Type B pancreatic cell (in vitro differentiated cells): ENCODE measurements around the gene TMEM163. TPM values are rescaled to one million over a fixed set of nuclear protein-coding genes. Genes with fewer than 3 reads are reported as not detected.

Experiments
- DNase-seq: peaks from one replicate; pipeline ENCODE4 v3.0.0; 2021; ENCODE audit warnings: mixed read lengths; ENCODE audit not compliant: unreplicated experiment; ENCODE audit errors: extremely low spot score
- H3K27ac Mint-ChIP-seq: 2 replicates; pipeline ENCODE4 v1.8.0; 2021; ENCODE audit warnings: mild to moderate bottlenecking, mixed read lengths
- H3K27me3 Mint-ChIP-seq: 2 replicates; pipeline ENCODE4 v1.8.0; 2021; ENCODE audit warnings: mixed read lengths
- H3K36me3 Mint-ChIP-seq: 2 replicates; pipeline ENCODE4 v1.8.0; 2021; ENCODE audit warnings: mixed read lengths
- H3K4me1 Mint-ChIP-seq: one replicate; pipeline ENCODE4 v1.8.0; 2021; ENCODE audit warnings: mixed read lengths; ENCODE audit not compliant: unreplicated experiment
- H3K4me3 Mint-ChIP-seq: 2 replicates; pipeline ENCODE4 v1.8.0; 2021; ENCODE audit warnings: mild to moderate bottlenecking, mixed read lengths
- H3K9me3 Mint-ChIP-seq: 2 replicates; pipeline ENCODE4 v1.8.0; 2021; ENCODE audit warnings: mixed read lengths
- total RNA-seq: library from RNA; stranded (reverse); gene quantifications from 2 replicates; pipeline ENCODE4 v1.2.1, GENCODE V29; 2021; ENCODE audit warnings: low replicate concordance
- TF ChIP-seq, protein P1 (sequence below): fragments of 200-600 bp; sonication (generic); conservative IDR thresholded peaks from 2 replicates; pipeline ENCODE4 v1.5.0; 2021; ENCODE audit warnings: antibody characterized with exemption, mild to moderate bottlenecking

Gene TMEM163
- total RNA-seq, 1 donor from 2014 or later = 4.0 TPM

DNA sequence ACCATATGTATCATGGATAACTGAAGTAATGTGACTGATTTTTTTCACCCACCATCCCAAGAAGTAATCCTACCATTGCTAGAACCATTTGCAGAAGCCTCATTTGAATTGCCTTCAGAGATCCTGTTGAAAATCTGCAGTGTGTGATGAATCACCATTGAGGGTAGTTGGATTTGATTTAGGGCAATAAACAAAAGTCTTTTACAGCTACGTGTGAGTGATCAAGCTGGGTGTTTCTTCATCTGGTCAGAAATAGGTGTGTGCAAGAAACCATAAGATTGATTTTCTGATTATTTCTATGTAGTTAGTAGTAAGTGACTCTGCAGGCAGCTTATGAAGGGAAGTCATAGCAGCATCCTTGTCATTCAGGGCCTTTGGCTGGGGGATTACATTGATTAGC is 305.4 kb downstream of the TMEM163 start:
- Mint-ChIP-seq H3K27me3 (no peaks in the 10 kb centered on the region), H3K9me3 (no peaks in the 10 kb centered on the region), H3K4me3 (no peak overlapping the region), H3K4me1 (peaks cover 17% of the 10 kb centered on the region), H3K27ac (no peak overlapping the region), H3K36me3 (no peaks in the 10 kb centered on the region)
- TF ChIP-seq, protein P1, sequence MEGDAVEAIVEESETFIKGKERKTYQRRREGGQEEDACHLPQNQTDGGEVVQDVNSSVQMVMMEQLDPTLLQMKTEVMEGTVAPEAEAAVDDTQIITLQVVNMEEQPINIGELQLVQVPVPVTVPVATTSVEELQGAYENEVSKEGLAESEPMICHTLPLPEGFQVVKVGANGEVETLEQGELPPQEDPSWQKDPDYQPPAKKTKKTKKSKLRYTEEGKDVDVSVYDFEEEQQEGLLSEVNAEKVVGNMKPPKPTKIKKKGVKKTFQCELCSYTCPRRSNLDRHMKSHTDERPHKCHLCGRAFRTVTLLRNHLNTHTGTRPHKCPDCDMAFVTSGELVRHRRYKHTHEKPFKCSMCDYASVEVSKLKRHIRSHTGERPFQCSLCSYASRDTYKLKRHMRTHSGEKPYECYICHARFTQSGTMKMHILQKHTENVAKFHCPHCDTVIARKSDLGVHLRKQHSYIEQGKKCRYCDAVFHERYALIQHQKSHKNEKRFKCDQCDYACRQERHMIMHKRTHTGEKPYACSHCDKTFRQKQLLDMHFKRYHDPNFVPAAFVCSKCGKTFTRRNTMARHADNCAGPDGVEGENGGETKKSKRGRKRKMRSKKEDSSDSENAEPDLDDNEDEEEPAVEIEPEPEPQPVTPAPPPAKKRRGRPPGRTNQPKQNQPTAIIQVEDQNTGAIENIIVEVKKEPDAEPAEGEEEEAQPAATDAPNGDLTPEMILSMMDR = no peak
- no peak for DNase-seq

DNA sequence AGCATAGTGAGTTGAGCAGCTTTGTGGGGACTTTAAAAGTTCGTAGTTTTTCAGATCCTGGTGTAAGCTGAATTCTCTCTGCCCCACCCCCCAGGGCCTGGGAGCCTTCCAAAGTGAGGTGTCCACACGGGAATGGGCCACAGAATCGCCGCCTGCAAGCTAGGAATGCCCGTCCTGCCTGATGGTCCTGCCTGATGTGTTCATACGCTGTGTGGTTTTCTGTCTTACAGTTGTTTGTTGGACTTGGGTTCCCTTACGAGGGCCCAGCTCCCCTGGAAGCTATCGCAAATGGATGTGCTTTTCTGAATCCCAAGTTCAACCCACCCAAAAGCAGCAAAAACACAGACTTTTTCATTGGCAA is 306.2 kb downstream of the TMEM163 start:
- H3K36me3 Mint-ChIP-seq = no peaks in the 10 kb centered on the region
- no peak for DNase-seq
- H3K9me3 Mint-ChIP-seq = no peaks in the 10 kb centered on the region
- H3K4me1 Mint-ChIP-seq = peaks cover 17% of the 10 kb centered on the region
- H3K4me3 Mint-ChIP-seq = no peak overlapping the region
- H3K27ac Mint-ChIP-seq = peak overlapping the region; percentile 39
- no peaks in the 10 kb centered on the region for H3K27me3 Mint-ChIP-seq
- TF ChIP-seq, protein P1 = no peak

DNA sequence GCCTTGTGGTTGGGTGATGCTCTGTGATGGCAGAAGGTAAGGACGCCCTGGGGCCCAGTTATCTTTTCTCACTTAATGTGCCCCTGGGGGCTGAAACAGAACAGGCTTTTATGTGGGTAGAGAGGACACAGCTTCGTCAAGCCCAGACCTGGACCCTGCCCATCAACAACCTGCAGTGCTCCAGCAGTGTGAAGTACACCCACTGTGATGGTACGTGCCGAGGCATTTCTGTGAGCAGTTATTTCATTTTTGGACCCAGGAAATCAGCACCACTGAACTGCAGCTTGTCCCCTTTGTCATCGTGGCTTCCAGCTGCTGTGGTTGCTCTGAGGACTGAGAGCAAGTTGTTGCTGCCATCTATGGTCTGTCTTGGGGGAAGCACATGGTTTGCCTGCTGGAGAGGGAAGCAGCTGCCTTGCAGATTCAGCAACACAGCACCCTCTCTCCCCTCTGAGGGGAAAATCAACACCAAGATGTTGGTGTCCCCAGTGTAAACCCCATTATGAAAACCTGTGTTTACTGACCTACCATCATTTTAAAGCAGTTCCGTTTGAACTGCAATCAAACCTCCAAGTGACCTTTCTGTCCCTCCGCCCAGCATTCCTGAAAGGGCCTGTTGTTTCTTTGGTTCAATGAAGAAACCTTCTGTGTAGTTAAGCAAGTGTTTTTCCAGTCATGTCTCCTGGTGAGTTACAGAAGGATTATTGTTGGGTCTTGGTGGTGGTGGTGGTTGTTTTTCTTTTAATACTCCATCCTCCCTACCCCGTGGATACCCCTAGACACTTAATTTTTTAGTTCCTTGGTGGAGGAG is 306.8 kb downstream of the TMEM163 start:
- H3K4me3 Mint-ChIP-seq = no peak overlapping the region
- H3K27me3 Mint-ChIP-seq = no peaks in the 10 kb centered on the region
- no peaks in the 10 kb centered on the region for H3K9me3 Mint-ChIP-seq
- H3K4me1 Mint-ChIP-seq = peaks cover 17% of the 10 kb centered on the region
- DNase-seq = no peak
- no peaks in the 10 kb centered on the region for H3K36me3 Mint-ChIP-seq
- peak overlapping the region; percentile 39 for H3K27ac Mint-ChIP-seq
- TF ChIP-seq, protein P1 = peak; percentile 77

DNA sequence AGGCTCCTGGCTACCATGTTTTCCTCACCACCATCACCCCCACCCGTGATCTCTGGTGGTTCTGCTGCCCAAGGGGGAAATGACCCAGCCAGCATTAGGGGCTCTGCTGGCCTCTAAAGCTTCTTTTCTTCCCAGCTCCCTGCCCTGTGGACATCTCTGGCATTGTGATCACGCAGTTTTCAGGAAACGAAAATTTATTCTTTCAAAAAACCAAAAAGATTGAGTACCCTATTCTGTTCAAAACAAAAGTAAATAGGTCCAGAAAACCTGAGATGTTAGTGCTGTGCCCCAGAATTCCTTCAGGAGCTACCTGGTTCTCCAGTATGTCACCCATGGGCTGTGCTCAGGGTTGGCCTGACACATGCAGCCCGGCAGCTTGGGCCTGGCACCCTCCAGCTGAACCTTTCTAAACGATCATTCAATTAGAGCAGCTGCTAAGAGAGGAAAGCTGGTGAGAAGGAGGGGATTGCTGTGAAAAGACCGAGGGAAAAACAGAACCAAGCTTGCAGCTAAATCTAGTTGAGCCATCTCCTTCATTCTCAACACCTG is 307.4 kb downstream of the TMEM163 start:
- TF ChIP-seq, protein P1 = no peak
- Mint-ChIP-seq H3K4me3 (no peak overlapping the region), H3K36me3 (no peaks in the 10 kb centered on the region), H3K4me1 (peaks cover 17% of the 10 kb centered on the region), H3K27ac (peak overlapping the region; percentile 39), H3K27me3 (no peaks in the 10 kb centered on the region), H3K9me3 (no peaks in the 10 kb centered on the region)
- no peak for DNase-seq

DNA sequence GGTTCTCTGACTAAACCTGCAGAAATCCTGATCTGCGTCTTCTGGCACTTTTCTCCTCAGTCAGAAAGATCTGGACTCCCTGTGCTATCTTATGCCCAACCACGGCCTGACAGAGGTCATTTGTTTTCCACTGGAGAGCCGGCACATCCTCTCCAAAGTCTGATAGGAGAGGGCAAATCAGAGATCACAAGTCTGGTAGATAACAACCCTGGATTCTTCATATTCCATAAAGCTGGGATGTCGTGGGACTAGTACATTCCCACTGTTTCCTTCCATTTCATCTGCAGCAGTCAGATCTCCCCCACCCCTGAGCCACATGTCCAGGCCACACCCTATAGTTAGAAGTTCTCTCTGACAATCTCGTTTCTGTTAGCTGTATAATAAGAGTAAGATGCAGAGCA is 308.0 kb downstream of the TMEM163 start:
- no peak for DNase-seq
- Mint-ChIP-seq H3K27ac (no peak overlapping the region), H3K4me3 (no peak overlapping the region), H3K36me3 (no peaks in the 10 kb centered on the region), H3K9me3 (no peaks in the 10 kb centered on the region), H3K27me3 (no peaks in the 10 kb centered on the region), H3K4me1 (peaks cover 17% of the 10 kb centered on the region)
- TF ChIP-seq, protein P1 = no peak
